K562 (cell line): ENCODE results near the gene TGM5. TPM values are rescaled to one million over a fixed set of nuclear protein-coding genes. Genes with fewer than 3 reads are reported as not detected.

Experiments
- ATAC-seq: fragments of 200-7000 bp; cut with Tn5 transposase; 3 replicates; pipeline ENCODE4 v1.9.1; 2020; ENCODE audit warnings: moderate library complexity
- Bru-seq: library from RNA; stranded (reverse); fragments of 400-500 nt; gene quantifications from one replicate; lab custom pipeline; 2021; lab: Mats Ljungman, UMichigan
- BruChase-seq, 2 experiments: library from RNA; stranded (reverse); fragments of 400-500 nt; gene quantifications; one replicate each; lab custom pipeline; 2021; lab: Mats Ljungman, UMichigan
- BruUV-seq: library from RNA; stranded (reverse); fragments of 400-500 nt; replicated peaks from 2 replicates; lab custom pipeline; 2021; lab: Mats Ljungman, UMichigan
- CTCF ChIA-PET: fragments of 300-600 bp; formaldehyde crosslinking; extraction: SDS; loops from one replicate; lab custom pipeline; 2021; ENCODE audit warnings: low intra/inter-chr PET ratio; lab: Yijun Ruan, JAX
- POLR2A ChIA-PET: fragments of 300-600, 350-650 bp; sonication (Branson Sonifier 250); formaldehyde crosslinking; extraction: SDS; loops from one replicate; lab custom pipeline; 2021; ENCODE audit warnings: antibody characterized with exemption, inconsistent platforms; lab: Yijun Ruan, JAX
- DNase-seq, 4 experiments: peaks; one replicate each; pipeline versions ENCODE4 v3.0.0 to v3.0.0-alpha.2; 2011 to 2018; ENCODE audit warnings: low spot score in 3 of 4, mixed read lengths in 3 of 4; ENCODE audit errors: extremely low read depth in 1 of 4
- FAIRE-seq: peaks from 2 replicates; lab custom pipeline; 2011; peaks lifted over from hg19 to GRCh38; lab: Jason Lieb, UNC
- H2AFZ ChIP-seq: 2 replicates; pipeline ENCODE4 v1.6.0; 2011; ENCODE audit warnings: low read depth, low read length, control low read depth, inconsistent platforms
- H3K27ac ChIP-seq: fragments of 200-600 bp; 3 replicates; pipeline ENCODE4 v1.8.0; 2011; ENCODE audit warnings: low read depth, mild to moderate bottlenecking, control low read depth, inconsistent platforms, low read length, moderate library complexity, mixed read lengths; ENCODE audit errors: extremely low read depth
- H3K27me3 ChIP-seq, 2 experiments: fragments of 300-600 bp in 1 of 2; 2 replicates in 1 of 2; 3 replicates in 1 of 2; pipeline versions ENCODE4 v1.6.0 to v1.8.0; 2011; ENCODE audit warnings: inconsistent platforms in 2 of 2, low read length in 2 of 2, mild to moderate bottlenecking in 1 of 2, mixed read lengths in 1 of 2, moderate library complexity in 1 of 2; ENCODE audit not compliant: control insufficient read depth in 2 of 2, insufficient read depth in 2 of 2
- H3K36me3 ChIP-seq: fragments of 300-600 bp; 3 replicates; pipeline ENCODE4 v1.8.0; 2011; ENCODE audit warnings: mild to moderate bottlenecking, low read length, inconsistent platforms; ENCODE audit not compliant: control insufficient read depth, insufficient read depth
- H3K4me1 ChIP-seq, 2 experiments: fragments of 200-600 bp in 1 of 2; replicated peaks in 1 of 2; 2 replicates in 1 of 2; 3 replicates in 1 of 2; pipeline versions ENCODE4 v1.5.1 to v1.8.0; 2011; ENCODE audit warnings: inconsistent platforms in 2 of 2, low read length in 2 of 2, mild to moderate bottlenecking in 1 of 2, mixed read lengths in 1 of 2, moderate library complexity in 1 of 2; ENCODE audit not compliant: control insufficient read depth in 2 of 2, insufficient read depth in 2 of 2
- H3K4me2 ChIP-seq: 2 replicates; pipeline ENCODE4 v1.6.1; 2011; ENCODE audit warnings: low read length, control low read depth, inconsistent platforms, mixed read lengths; ENCODE audit not compliant: insufficient read depth
- H3K4me3 ChIP-seq: fragments of 200-600 bp; sonication (generic), shearing (Covaris generic); 2 replicates; pipeline ENCODE4 v1.5.1; 2016; ENCODE audit warnings: control low read depth, inconsistent platforms
- H3K79me2 ChIP-seq: fragments of 200-600 bp; 3 replicates; pipeline ENCODE4 v1.8.0; 2011; ENCODE audit warnings: low read length, inconsistent platforms; ENCODE audit not compliant: control insufficient read depth, insufficient read depth
- H3K9ac ChIP-seq, 2 experiments: 2 replicates each; pipeline versions ENCODE4 v1.6.0 to v1.6.1; 2011; ENCODE audit warnings: low read depth in 2 of 2, low read length in 2 of 2, control low read depth in 1 of 2, inconsistent platforms in 1 of 2, mild to moderate bottlenecking in 1 of 2, mixed read lengths in 1 of 2; ENCODE audit not compliant: insufficient read depth in 1 of 2
- H3K9me1 ChIP-seq: one replicate; pipeline ENCODE4 v1.6.0; 2011; ENCODE audit warnings: inconsistent platforms, mild to moderate bottlenecking, low read length, moderate library complexity; ENCODE audit not compliant: control insufficient read depth, insufficient read depth
- H3K9me3 ChIP-seq: replicated peaks from 2 replicates; pipeline ENCODE4 v1.5.1; 2011; ENCODE audit warnings: low read depth, low read length, inconsistent platforms; ENCODE audit not compliant: control insufficient read depth, insufficient read depth
- H4K20me1 ChIP-seq: replicated peaks from 2 replicates; pipeline ENCODE4 v1.6.1; 2011; ENCODE audit warnings: low read length, inconsistent platforms, mixed read lengths; ENCODE audit not compliant: control insufficient read depth, insufficient read depth
- PRDM10 ChIP-seq: fragments of 450-650 bp; IDR thresholded peaks from 2 replicates; pipeline ENCODE4 v1.6.1; 2018; ENCODE audit not compliant: partially characterized antibody
- TFAP4 ChIP-seq: sonication (generic); formaldehyde crosslinking; IDR thresholded peaks from 2 replicates; pipeline ENCODE4 v1.8.0; 2022; ENCODE audit warnings: missing genetic modification reagents, mild to moderate bottlenecking, moderate library complexity, borderline replicate concordance
- WGBS: fragments of 100-300 bp; shearing (Covaris generic); methylation state at CpG from one replicate; pipeline ENCODE4 v1.1.6; 2016; ENCODE audit warnings: low coverage, mixed read lengths; ENCODE audit not compliant: insufficient coverage; ENCODE audit errors: missing lambda C conversion rate; 5-methylcytosine and 5-hydroxymethylcytosine counted together
- in situ Hi-C: fragments of 300-500 bp; cut with MboI; formaldehyde crosslinking; loops from 4 replicates; pipeline ENCODE4 v1.15.0; 2018; ENCODE audit warnings: inconsistent platforms, mixed read lengths
- intact Hi-C: fragments of 100-400 bp; cut with micrococcal nuclease; formaldehyde crosslinking; loops from 2 replicates; pipeline ENCODE4 v1.14.2; 2022
- long read RNA-seq, 3 experiments: library from polyadenylated mRNA in 2 of 3; library from RNA in 1 of 3; unstranded in 2 of 3; stranded (forward) in 1 of 3; transcript quantifications; one replicate each; pipeline ENCODE4 v2.0.0, GENCODE V29; 2019 to 2022
- polyA minus RNA-seq, 3 experiments: library from RNA; depleted of rRNA, polyadenylated mRNA; stranded (reverse); fragments of >200 nt; gene quantifications; 2 replicates each; pipeline ENCODE4 v1.2.3, GENCODE V29; 2011
- polyA plus RNA-seq, 8 experiments: library from polyadenylated mRNA; depleted of rRNA in 4 of 8; stranded (reverse) in 5 of 8; unstranded in 3 of 8; fragments of >200 nt; fragmentation: Nextera tagmentation in 2 of 8; fragmentation: Illumina TruSeq in 1 of 8; extraction: Ambion mirVana in 2 of 8; extraction: Trizol in 1 of 8; gene quantifications; 2 replicates each; pipeline versions ENCODE4 v1.2.1 to v1.2.3, GENCODE V29; 2011 to 2014; ENCODE audit warnings: inconsistent platforms in 1 of 8, missing spikeins in 1 of 8
- total RNA-seq, 7 experiments: library from RNA; depleted of rRNA in 6 of 7; stranded (reverse); fragments of >200 nt in 6 of 7; fragmentation: Illumina TruSeq in 2 of 7; extraction: Trizol in 2 of 7; gene quantifications; 2 replicates each; pipeline versions ENCODE4 v1.2.1 to v1.2.3, GENCODE V29; 2011 to 2021; ENCODE audit warnings: low replicate concordance in 1 of 7

Gene TGM5
- total RNA-seq (2011; cell fraction: chromatin; rRNA removed; ENCODE audit: low replicate concordance) = 0.12 TPM in 1 of 2 replicates, not detected in the other
- total RNA-seq (2011; cell fraction: nucleolus; rRNA removed) = not detected in 2 replicates
- not detected in 2 replicates for total RNA-seq (2011; cell fraction: nucleoplasm; rRNA removed)
- total RNA-seq (2014; rRNA removed) (not detected in 2 replicates), total RNA-seq (2014; rRNA removed; fragmentation: Illumina TruSeq; extraction: Trizol) (not detected in 2 replicates), total RNA-seq (2015; rRNA removed; fragmentation: Illumina TruSeq; extraction: Trizol) (0.07 and 0.15 TPM in 2 replicates), total RNA-seq (2021) (not detected in 2 replicates), polyA plus RNA-seq (2011; rRNA removed) (0.07 TPM in 1 of 2 replicates, not detected in the other), polyA plus RNA-seq (2014; fragmentation: Illumina TruSeq; extraction: Trizol) (not detected in 2 replicates), polyA plus RNA-seq (2014; fragmentation: Nextera tagmentation; extraction: Ambion mirVana) (under 1 TPM; 0.03 to 0.10 TPM), polyA plus RNA-seq (2014; rRNA removed) (not detected in 2 replicates), polyA minus RNA-seq (2011; rRNA and poly(A)+ RNA removed) (not detected in 2 replicates), Bru-seq, nascent RNA (percentile 6 among the genes with signal in this experiment), BruChase-seq, experiment 1, labeled RNA remaining after a 2-hour chase (not detected), BruChase-seq, experiment 2, labeled RNA remaining after a 6-hour chase (not detected)
- polyA plus RNA-seq (2011; cell fraction: cytosol; rRNA removed) = 0.12 and 0.15 TPM in 2 replicates
- 0.06 and 0.07 TPM in 2 replicates for polyA plus RNA-seq (2011; cell fraction: nucleus; rRNA removed)
- polyA plus RNA-seq (2012) = 0.03 TPM in 1 of 2 replicates, not detected in the other
- not detected in 2 replicates for polyA minus RNA-seq (2011; cell fraction: cytosol; rRNA and poly(A)+ RNA removed)
- 0.22 TPM in 1 of 2 replicates, not detected in the other for polyA minus RNA-seq (2011; cell fraction: nucleus; rRNA and poly(A)+ RNA removed)
- long read RNA-seq, experiment 1 = 0 reads
- long read RNA-seq, experiment 2 = 0 reads
- long read RNA-seq, experiment 3 = 0 reads

GRCh38 chr15:43266834-43267233, at the start of gene TGM5:
TGM5 (minus strand) TSS chr15:43266928; CDS start chr15:43266849, 79 bp downstream.
- Histone ChIP-seq H3K4me2 (no peak within 1 kb of the TSS; the same call in 1 of the 2 replicates), H3K9me1 (no peaks in the 10 kb centered on the region), H4K20me1 (no peaks in the 10 kb centered on the region), H3K4me1 (peaks cover 0 to 7% of the 10 kb centered on the region in 2 experiments; a peak in 1 of 5 replicates), H2AFZ (no peak within 1 kb of the TSS; the same call in 1 of the 2 replicates), H3K9me3 (no peaks in the 10 kb centered on the region), H3K9ac (0 out of 4 replicates have a peak within 1 kb of the TSS, but pooled peaks of 1 of the 2 experiments have one; percentile 10), H3K36me3 (no peaks in the 10 kb centered on the region), H3K79me2 (no peaks in the 10 kb centered on the region)
- ChIA-PET CTCF (no interaction called here), POLR2A (interaction anchor here (0.5 to 1.5 kb wide), 3 partner anchors 25 to 827 kb away, joined by 3 to 5 read pairs (median 4); no protein-coding TSS in a partner anchor)
- 11% methylated on average over 8 of the region's 8 CpGs for WGBS
- ATAC-seq = peak; percentile 57
- FAIRE-seq = no peak
- in situ Hi-C loops = no loop called here
- no peak for TF ChIP-seq PRDM10
- TF ChIP-seq TFAP4 (CRISPR knock-in tag) = 0 out of 2 replicates have a peak, but pooled peaks have one; percentile 12
- TF ChIP-seq, all 486 proteins: peak for 1
- no peak for DNase-seq
- Histone ChIP-seq H3K27me3 (peaks cover 9 to 32% of the 10 kb centered on the region in 2 experiments), H3K27ac (no peak within 1 kb of the TSS), H3K4me3 (no peak within 1 kb of the TSS)
- BruUV-seq = no TSS peak
- intact Hi-C loops = no loop called here
